WERI-Rb-1 (cell line): ENCODE measurements around the gene CYP1A2.

ENCODE experiments used
- DNase-seq: peaks from one replicate; pipeline ENCODE4 v3.0.0-alpha.2; 2020
- H3K27ac ChIP-seq: fragments of 250-450 bp; sonication (Bioruptor Pico); 2 replicates; pipeline ENCODE4 v1.5.1; 2020; ENCODE audit warnings: mild to moderate bottlenecking, moderate library complexity
- H3K27me3 ChIP-seq: fragments of 250-450 bp; sonication (Bioruptor Pico); 2 replicates; pipeline ENCODE4 v1.5.1; 2021; ENCODE audit warnings: mild to moderate bottlenecking, low read depth, moderate library complexity; ENCODE audit not compliant: insufficient read depth, severe bottlenecking
- H3K36me3 ChIP-seq: fragments of 250-450 bp; sonication (Bioruptor Pico); 2 replicates; pipeline ENCODE4 v1.5.1; 2020; ENCODE audit warnings: mild to moderate bottlenecking, moderate library complexity
- H3K4me3 ChIP-seq: 2 replicates; pipeline ENCODE4 v1.5.1; 2011; ENCODE audit warnings: low read depth, mild to moderate bottlenecking, control low read depth, low read length
- H3K9me3 ChIP-seq: fragments of 250-450 bp; sonication (Bioruptor Pico); 2 replicates; pipeline ENCODE4 v1.5.1; 2021; ENCODE audit warnings: mild to moderate bottlenecking, moderate library complexity; ENCODE audit not compliant: severe bottlenecking
- TF ChIP-seq, protein P1 (sequence below): IDR thresholded peaks from 2 replicates; pipeline ENCODE4 v1.5.1; 2011; ENCODE audit warnings: low read depth, mild to moderate bottlenecking, control low read depth, inconsistent platforms, low read length

The CYP1A2 gene

DNA sequence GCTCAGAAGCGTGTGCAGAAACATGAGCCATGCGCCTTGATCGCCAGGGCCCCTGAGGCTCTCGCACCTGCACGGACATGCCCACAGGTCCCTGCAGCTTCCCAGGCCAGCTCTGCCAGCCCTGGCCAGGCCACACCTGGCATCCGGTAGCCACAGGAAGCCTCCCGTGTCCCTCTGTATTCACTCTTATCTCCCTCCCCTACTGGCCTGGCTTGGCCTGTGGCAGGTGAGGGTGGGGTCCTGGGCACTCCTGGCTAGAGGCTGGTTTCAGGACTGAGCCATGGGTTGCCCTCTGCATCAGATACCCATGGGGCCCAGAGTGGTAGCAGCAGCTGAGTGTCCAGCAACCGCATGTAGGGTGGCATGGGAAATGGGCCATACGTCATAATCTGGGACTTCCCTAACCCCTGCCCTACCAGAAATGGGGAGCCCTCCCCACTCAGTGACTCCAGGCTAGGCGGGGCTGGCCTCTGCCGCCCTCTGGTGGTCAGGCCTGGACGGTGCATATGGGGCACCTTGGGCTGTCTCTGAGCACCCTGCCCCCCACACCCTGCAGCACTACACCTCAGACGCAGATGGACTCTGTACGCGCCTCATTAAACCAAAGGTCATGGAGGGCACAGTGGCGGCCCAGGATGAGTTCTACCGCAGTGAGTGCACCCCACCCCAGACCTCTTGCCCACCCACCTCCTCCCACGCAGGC is 51.4 kb downstream of the CYP1A2 start:
- Histone ChIP-seq H3K27ac (peak overlapping the region; percentile 48), H3K9me3 (no peaks in the 10 kb centered on the region), H3K36me3 (peaks cover 60% of the 10 kb centered on the region), H3K4me3 (no peak overlapping the region), H3K27me3 (no peaks in the 10 kb centered on the region)
- peak; percentile 76 for DNase-seq
- TF ChIP-seq, protein P1, sequence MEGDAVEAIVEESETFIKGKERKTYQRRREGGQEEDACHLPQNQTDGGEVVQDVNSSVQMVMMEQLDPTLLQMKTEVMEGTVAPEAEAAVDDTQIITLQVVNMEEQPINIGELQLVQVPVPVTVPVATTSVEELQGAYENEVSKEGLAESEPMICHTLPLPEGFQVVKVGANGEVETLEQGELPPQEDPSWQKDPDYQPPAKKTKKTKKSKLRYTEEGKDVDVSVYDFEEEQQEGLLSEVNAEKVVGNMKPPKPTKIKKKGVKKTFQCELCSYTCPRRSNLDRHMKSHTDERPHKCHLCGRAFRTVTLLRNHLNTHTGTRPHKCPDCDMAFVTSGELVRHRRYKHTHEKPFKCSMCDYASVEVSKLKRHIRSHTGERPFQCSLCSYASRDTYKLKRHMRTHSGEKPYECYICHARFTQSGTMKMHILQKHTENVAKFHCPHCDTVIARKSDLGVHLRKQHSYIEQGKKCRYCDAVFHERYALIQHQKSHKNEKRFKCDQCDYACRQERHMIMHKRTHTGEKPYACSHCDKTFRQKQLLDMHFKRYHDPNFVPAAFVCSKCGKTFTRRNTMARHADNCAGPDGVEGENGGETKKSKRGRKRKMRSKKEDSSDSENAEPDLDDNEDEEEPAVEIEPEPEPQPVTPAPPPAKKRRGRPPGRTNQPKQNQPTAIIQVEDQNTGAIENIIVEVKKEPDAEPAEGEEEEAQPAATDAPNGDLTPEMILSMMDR, result peak; percentile 98

DNA sequence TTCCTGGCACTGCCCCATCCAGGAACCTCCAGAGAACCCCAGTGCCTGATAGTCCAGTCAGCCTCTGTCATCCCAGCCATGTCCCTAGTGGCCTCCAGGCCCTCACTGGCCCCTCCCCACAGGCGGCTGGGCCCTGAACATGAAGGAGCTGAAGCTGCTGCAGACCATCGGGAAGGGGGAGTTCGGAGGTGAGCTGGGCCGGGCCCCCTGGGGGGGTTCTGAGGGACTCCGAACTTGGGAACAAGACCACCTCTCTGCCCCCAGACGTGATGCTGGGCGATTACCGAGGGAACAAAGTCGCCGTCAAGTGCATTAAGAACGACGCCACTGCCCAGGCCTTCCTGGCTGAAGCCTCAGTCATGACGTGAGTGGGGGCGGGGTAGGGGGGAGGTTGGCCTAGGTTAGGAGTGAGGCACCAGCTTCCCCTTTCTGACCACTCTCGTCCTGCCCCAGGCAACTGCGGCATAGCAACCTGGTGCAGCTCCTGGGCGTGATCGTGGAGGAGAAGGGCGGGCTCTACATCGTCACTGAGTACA is 52.0 kb downstream of the CYP1A2 start:
- peak overlapping the region; percentile 48 for H3K27ac ChIP-seq

DNA sequence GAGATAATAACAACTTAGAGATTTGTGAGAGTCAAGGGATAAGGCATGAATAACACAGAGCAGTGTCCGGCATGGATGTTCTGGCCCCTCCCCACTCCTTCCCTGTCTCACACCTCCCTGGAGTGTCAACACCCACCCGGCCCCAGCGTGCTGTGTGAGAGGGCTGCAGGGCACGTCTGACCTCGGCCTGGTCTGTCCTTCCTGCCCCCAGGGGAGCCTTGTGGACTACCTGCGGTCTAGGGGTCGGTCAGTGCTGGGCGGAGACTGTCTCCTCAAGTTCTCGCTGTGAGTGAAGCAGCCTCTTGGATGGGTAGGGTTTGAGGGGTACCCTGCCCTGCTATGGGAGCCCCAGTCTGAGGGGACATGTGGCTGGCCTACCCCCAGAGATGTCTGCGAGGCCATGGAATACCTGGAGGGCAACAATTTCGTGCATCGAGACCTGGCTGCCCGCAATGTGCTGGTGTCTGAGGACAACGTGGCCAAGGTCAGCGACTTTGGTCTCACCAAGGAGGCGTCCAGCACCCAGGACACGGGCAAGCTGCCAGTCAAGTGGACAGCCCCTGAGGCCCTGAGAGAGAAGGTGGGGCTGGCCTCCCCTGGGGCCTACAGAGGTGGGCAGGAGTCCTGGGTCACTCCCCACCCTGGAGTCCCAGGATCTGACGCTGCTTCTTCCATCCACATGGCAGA is 52.8 kb downstream of the CYP1A2 start:
- no peak overlapping the region for H3K4me3 ChIP-seq
- H3K27ac ChIP-seq, result no peak overlapping the region
- H3K27me3 ChIP-seq, result no peaks in the 10 kb centered on the region
- TF ChIP-seq, protein P1, result no peak
- DNase-seq, result no peak
- no peaks in the 10 kb centered on the region for H3K9me3 ChIP-seq
- peaks cover 60% of the 10 kb centered on the region for H3K36me3 ChIP-seq

More for the DNA sequence above, 52.0 kb downstream of the CYP1A2 start:
- no peak overlapping the region for H3K4me3 ChIP-seq
- no peaks in the 10 kb centered on the region for H3K27me3 ChIP-seq
- no peaks in the 10 kb centered on the region for H3K9me3 ChIP-seq
- H3K36me3 ChIP-seq, result peaks cover 60% of the 10 kb centered on the region
- TF ChIP-seq, protein P1, result no peak
- no peak for DNase-seq

DNA sequence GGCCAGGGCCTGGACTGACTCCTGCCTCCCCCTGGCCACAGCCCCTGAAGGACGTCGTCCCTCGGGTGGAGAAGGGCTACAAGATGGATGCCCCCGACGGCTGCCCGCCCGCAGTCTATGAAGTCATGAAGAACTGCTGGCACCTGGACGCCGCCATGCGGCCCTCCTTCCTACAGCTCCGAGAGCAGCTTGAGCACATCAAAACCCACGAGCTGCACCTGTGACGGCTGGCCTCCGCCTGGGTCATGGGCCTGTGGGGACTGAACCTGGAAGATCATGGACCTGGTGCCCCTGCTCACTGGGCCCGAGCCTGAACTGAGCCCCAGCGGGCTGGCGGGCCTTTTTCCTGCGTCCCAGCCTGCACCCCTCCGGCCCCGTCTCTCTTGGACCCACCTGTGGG is 53.6 kb downstream of the CYP1A2 start:
- H3K9me3 ChIP-seq, result no peaks in the 10 kb centered on the region
- H3K27me3 ChIP-seq, result no peaks in the 10 kb centered on the region
- H3K36me3 ChIP-seq, result peaks cover 60% of the 10 kb centered on the region
- H3K4me3 ChIP-seq, result no peak overlapping the region
- H3K27ac ChIP-seq, result no peak overlapping the region
- DNase-seq, result no peak
- TF ChIP-seq, protein P1, result no peak

DNA sequence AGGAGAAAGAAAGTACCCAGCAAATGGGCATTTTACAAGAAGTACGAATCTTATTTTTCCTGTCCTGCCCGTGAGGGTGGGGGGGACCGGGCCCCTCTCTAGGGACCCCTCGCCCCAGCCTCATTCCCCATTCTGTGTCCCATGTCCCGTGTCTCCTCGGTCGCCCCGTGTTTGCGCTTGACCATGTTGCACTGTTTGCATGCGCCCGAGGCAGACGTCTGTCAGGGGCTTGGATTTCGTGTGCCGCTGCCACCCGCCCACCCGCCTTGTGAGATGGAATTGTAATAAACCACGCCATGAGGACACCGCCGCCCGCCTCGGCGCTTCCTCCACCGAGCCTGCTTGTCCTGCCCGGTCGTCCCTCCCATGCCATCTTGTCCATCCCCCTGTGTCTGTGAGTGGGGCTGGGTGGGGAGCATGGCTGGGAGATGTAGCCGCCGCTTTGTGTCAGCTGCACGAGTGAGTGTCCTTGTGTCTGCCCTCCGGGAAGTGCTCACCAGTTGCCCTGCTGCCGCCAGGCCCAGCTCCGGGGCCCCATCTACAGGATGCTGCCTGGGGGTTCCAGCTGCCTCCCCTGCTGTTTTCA is 54.3 kb downstream of the CYP1A2 start:
- TF ChIP-seq, protein P1, result no peak
- no peak for DNase-seq
- no peak overlapping the region for H3K4me3 ChIP-seq
- H3K9me3 ChIP-seq, result no peaks in the 10 kb centered on the region
- H3K27me3 ChIP-seq, result no peaks in the 10 kb centered on the region
- no peak overlapping the region for H3K27ac ChIP-seq
- H3K36me3 ChIP-seq, result peaks cover 60% of the 10 kb centered on the region
